ENCODE data around the gene SLC25A20. TPM values are rescaled to one million over a fixed set of nuclear protein-coding genes. Genes with fewer than 3 reads are reported as not detected.
A peak's percentile ranks its signal among the peaks of the same experiment; 100 is the strongest.
"Not testable (repeated sequence)": the region's sequence is repeated elsewhere in the genome, so short reads cannot be mapped to it uniquely, and the experiment has no call there.

SLC25A20 gene
- total RNA-seq, 2 experiments from 2014 or later: 26.7 to 35.6 TPM

DNA sequence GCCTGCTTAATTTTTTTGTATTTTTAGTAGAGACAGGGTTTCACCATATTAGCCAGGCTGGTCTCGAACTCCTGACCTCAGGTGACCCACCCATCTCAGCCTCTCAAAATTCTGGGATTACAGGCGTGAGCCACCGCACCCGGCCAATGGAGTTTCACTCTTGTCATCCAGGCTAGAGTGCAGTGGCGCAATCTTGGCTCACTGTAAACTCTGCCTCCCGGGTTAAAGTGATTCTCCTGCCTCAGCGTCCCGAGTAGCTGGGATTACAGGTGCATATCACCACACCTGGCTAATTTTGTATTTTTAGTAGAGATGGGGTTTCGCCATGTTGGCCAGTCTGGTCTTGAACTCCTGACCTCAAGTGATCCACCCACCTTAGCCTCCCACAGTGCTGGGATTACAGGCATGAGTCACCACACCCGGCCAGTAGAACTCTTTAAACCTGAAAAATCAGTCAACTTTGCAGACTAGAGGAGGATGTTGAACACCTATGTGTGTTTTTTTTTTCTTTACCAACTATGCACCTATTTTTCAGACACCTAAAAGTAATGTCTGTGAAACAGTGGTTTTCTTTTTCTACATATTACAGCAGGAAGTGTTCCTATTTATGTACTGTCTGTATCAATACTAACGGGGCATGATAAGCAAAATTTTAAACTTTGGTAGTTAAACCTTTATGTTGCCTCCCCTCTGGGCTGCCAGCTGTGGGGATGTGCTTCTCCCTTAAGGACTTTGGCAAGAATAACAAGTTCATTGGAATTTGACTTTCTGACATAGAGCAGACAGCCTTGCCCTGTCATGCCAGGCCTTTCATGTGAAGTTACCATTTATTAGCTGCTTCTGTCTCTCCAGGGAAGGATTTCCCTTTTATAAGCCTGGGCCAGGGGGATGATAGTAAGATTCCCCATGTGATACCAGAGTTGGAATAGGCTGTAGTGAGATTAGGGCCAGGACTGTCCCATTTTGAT is 28.0 kb upstream of the SLC25A20 start:
- Mint-ChIP-seq H3K36me3 (peaks cover 57% of the 10 kb centered on the region), H3K27me3 (no peaks in the 10 kb centered on the region), H3K4me1 (peaks cover 62% of the 10 kb centered on the region), H3K27ac (peak overlapping the region; percentile 79), H3K9me3 (ENCODE audit: low read depth) (no peaks in the 10 kb centered on the region), H3K4me3 (peak overlapping the region; percentile 21)
- DNase-seq: no peak
- CTCF ChIA-PET: interaction anchor here (0.7 to 1.0 kb wide), 2 partner anchors 8 to 103 kb away, joined by 3 read pairs; partner anchors contain the start of gene ARIH2
- peak; percentile 46 for ATAC-seq

DNA sequence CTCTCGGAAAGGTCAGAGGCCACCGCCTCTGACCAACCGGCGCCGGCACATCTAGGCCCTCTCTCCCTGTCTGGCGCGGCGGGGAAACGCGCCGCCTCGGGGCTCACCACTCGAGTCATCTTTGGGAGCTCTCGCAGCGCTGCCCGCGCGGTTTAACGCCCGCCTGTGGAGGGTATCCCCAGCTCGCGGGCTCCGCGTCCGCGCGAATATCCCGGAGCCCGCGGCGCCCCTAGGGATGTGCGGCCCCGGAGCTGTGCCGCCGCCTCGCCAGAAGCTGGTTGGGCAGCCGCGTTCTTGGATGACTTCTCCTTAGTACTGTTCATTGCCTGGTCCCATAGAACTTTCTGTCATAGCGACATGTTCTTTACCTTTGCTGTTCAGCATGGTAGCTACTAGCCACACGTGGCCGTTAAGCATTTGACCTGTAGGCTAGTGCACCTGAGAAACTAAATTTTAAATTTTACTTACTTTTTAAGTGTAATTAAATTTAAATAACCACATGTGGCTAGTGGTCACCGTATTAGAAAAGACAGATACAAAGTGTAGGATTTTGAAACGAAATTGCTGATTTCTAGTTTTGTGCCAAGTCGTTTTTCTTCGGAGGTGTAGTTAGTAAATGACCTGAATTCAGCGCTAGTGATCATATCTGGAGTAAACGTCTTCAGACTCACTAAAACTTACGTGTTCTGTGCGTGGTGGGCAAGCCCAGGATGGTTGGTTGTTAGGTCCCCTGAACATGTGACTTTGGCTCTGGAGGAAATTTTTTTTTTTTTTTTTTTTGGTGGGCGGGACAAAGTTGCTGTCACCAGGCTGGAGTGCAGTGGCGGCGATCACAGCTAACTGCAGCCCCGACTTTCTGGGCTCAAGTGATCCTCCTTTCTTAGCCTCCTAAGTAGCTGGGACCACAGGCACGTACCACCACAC is 20.8 kb upstream of the SLC25A20 start:
- peak; percentile 81 for DNase-seq
- H3K27me3 Mint-ChIP-seq: no peaks in the 10 kb centered on the region
- H3K36me3 Mint-ChIP-seq: peaks cover 18% of the 10 kb centered on the region
- peak overlapping the region; percentile 100 for H3K27ac Mint-ChIP-seq
- peaks cover 30% of the 10 kb centered on the region for H3K4me1 Mint-ChIP-seq
- ATAC-seq: peak; percentile 37
- no peaks in the 10 kb centered on the region for H3K9me3 Mint-ChIP-seq (ENCODE audit: low read depth)
- peak overlapping the region; percentile 85 for H3K4me3 Mint-ChIP-seq
- CTCF ChIA-PET: interaction anchor here (0.6 to 2.7 kb wide), 21 partner anchors 9 to 386 kb away, joined by 3 to 31 read pairs (median 3); partner anchors contain the start of genes IP6K2, NDUFAF3 and SLC25A20

DNA sequence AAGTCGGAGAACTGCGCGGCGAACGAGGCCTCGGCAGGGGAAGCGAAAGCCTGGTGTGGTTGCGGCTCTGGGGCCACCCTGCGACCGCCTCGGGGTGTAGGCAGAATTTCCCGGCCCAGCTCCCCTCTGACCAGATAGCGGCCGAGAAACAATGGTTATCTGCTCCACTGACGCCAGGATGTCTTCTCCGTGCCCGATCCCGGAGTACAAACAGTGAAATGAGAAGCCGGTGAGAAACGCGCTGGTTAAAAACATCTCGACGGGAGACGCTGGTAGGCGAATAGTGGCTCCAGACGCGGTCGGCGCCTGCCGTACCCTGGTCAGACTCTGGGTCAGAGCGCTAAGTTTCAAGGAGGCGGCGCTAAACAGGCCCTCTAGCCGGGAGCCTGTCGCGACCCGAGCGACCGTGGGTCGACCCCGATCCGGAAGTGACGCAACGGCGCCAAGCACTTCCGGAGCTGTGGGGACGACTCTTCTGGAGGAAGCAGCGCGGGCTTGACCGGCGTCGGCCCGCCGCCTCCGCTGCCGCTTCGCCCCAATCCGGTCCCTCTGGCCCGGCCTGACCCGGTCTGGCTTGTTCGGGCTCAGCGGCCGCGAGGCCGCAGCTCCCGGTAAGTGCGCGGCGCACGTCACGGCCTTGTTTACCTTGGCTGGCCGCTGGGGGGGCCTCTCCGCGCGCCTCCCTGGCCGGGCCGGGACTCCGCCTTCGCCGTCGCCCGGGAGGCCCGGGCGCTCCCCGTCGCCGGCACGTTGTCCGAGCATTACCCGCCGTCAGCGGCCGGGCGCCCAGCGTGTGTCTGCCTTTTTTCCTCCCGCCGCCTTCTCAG is 19.9 kb upstream of the SLC25A20 start, which contains the start of gene ARIH2:
Gene ARIH2 (plus strand): TSS at position 455 of the 827 bp plus-strand sequence. CDS start 8,717 bp downstream, outside the sequence.
- Mint-ChIP-seq H3K27ac (peak within 1 kb of the TSS; percentile 100), H3K36me3 (peaks cover 15% of the 10 kb centered on the region), H3K27me3 (no peaks in the 10 kb centered on the region), H3K4me1 (peaks cover 27% of the 10 kb centered on the region), H3K9me3 (ENCODE audit: low read depth) (no peaks in the 10 kb centered on the region), H3K4me3 (peak within 1 kb of the TSS; percentile 85)
- DNase-seq (peak; percentile 96), ATAC-seq (peak; percentile 84)
- CTCF ChIA-PET: interaction anchor here (0.6 to 2.7 kb wide), 15 partner anchors 8 to 255 kb away, joined by 3 to 31 read pairs (median 4); partner anchors contain the start of genes CELSR3, IP6K2, SLC25A20 and WDR6

DNA sequence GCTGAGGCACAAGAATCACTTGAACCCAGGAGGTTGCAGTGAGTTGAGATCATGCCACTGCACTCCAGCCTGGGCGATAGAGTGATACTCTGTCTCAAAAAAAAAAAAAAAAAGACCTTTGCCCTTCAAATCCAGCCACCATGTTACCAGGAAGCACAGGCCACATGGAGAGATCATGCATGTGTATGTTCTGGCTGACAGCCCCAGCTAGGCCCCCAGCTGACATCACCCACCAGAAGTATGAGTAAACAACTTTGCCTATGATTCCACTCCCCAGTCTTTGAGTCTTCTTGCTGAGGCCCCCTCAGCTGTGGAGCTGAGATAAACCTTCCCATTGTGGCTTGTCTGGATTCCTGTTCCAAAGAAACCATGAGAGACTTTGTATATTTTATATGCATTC is 16.6 kb upstream of the SLC25A20 start:
- Mint-ChIP-seq H3K36me3 (peaks cover 7% of the 10 kb centered on the region), H3K4me3 (no peak overlapping the region), H3K9me3 (ENCODE audit: low read depth) (no peaks in the 10 kb centered on the region), H3K27me3 (no peaks in the 10 kb centered on the region), H3K27ac (peak overlapping the region; percentile 69), H3K4me1 (peaks cover 20% of the 10 kb centered on the region)
- CTCF ChIA-PET: interaction anchor here (1.0 to 1.5 kb wide), 2 partner anchors 107 to 229 kb away, joined by 4 to 5 read pairs; partner anchors contain the start of gene NDUFAF3
- ATAC-seq (no peak), DNase-seq (no peak)

DNA sequence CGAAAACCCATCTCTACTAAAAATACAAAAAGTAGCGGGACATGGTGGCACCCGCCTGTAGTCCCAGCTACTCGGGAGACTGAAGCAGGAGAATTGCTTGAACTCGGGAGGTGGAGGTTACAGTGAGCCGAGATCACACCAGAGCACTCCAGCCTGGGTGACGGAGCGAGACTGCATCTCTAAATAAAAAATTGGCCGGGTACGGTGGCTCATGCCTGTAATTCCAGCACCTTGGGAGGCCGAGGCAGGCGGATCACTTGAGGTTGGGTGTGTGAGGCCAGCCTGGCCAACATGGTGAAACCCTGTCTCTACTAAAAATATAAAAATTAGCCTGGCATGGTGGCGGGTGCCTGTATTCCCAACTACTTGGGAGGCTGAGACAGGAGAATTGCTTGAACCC is 8.3 kb upstream of the SLC25A20 start:
- not testable (repeated sequence) for H3K36me3 Mint-ChIP-seq; H3K27ac Mint-ChIP-seq; ATAC-seq; H3K4me3 Mint-ChIP-seq; H3K4me1 Mint-ChIP-seq; H3K27me3 Mint-ChIP-seq; DNase-seq; H3K9me3 Mint-ChIP-seq (ENCODE audit: low read depth)
- CTCF ChIA-PET: interaction anchor here (0.8 to 1.3 kb wide), 2 partner anchors 13 to 81 kb away, joined by 3 to 4 read pairs; no protein-coding TSS in a partner anchor

DNA sequence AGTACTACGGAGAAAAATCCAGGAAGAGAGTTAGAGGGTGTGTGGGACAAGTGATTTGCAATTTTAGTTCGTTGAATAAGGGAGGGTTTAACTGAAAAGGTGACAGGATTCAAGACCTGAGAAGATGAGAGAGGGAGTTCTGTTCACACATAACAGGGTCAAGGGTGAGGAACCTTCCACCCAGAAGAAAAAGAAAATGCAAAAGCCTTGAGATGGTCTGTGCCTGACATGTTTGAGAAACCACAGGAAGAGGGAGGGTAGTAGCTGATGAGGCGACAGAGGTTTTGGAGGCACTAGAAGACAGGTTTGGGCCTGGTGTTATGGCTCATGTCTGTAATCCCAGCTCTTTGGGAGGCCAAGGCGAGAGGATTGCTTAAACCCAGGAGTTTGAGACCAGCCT is 591 bp upstream of the SLC25A20 start:
- ATAC-seq (peak; percentile 34), DNase-seq (peak; percentile 63)
- no peaks in the 10 kb centered on the region for H3K27me3 Mint-ChIP-seq
- H3K9me3 Mint-ChIP-seq (ENCODE audit: low read depth): no peaks in the 10 kb centered on the region
- peaks cover 45% of the 10 kb centered on the region for H3K4me1 Mint-ChIP-seq
- CTCF ChIA-PET: interaction anchor here (0.9 to 3.3 kb wide), 10 partner anchors 9 to 288 kb away, joined by 3 to 31 read pairs (median 4); partner anchors contain the start of genes ARIH2, DALRD3 and NCKIPSD
- peak overlapping the region; percentile 92 for H3K27ac Mint-ChIP-seq
- H3K4me3 Mint-ChIP-seq: peak overlapping the region; percentile 86
- peaks cover 5% of the 10 kb centered on the region for H3K36me3 Mint-ChIP-seq

DNA sequence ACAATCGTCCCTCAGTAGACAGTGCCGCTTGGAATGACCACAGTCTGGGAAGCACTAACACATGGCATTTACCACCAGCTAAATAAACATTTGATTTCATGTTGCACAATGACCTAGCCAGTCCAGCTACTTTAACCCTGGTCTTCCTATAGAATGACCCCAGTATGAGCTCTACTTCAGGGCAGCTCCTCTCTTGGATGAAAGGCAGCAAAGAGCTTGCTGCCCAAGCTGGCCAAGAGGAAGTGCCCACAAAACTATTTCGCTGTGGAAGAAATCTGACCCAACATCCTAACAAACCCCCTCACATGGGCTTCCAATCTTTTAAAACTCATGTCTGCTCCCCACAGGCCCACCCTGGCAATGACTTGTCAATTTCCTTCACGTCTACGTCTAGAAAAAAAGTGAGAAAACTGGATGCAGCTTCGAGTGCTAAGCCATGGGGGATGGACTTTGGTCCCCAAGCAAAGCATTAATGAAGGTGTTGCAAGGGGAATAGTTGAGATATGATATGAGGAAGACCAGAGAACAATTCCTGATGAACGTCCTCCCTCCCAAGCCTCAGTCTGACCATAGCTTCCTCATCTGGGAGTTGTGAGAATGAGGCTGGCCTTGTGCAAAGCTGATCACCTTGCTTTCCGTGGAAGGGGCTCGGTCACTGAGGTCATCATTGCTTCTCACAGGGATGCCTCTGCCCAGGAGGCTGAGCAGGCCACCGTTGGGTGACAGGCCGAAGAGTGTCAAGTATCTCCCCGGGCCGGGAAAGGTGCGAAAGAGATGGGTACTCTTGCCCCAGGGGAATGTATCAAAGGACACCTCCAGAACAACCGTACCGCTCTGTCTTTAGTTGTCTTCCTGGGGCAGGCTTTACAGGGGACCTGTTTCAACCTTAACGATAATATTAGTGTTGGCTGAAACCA is 964 bp downstream of the SLC25A20 start:
- ATAC-seq: peak; percentile 13
- peaks cover 5% of the 10 kb centered on the region for H3K36me3 Mint-ChIP-seq
- peak; percentile 53 for DNase-seq
- peak overlapping the region; percentile 92 for H3K27ac Mint-ChIP-seq
- peak overlapping the region; percentile 86 for H3K4me3 Mint-ChIP-seq
- H3K9me3 Mint-ChIP-seq (ENCODE audit: low read depth): no peaks in the 10 kb centered on the region
- CTCF ChIA-PET: interaction anchor here (0.5 to 3.3 kb wide), 20 partner anchors 11 to 234 kb away, joined by 3 to 31 read pairs (median 4); partner anchors contain the start of genes ARIH2, DALRD3, IP6K2 and NCKIPSD
- peaks cover 39% of the 10 kb centered on the region for H3K4me1 Mint-ChIP-seq
- no peaks in the 10 kb centered on the region for H3K27me3 Mint-ChIP-seq

DNA sequence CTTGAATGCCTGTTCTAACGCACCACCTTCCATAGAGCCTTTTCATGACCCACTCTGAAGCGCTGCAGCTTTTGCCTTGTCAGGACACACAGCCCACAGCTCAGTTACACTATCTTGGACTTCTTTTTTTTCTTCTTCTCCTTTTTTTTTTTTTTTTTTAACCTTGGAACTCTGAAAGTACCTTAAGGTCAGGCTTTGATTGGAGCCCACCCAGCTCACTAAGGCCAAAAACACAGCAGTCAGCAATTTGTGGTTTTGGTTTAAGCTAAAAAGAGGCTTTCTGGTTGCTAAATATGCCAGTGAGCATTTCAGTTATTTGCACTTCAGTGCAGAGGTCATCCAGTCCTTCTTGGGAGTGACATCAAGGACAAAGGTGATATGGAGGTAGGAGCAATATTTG is 1.7 kb downstream of the SLC25A20 start:
- Mint-ChIP-seq H3K36me3 (peaks cover 5% of the 10 kb centered on the region), H3K9me3 (ENCODE audit: low read depth) (no peaks in the 10 kb centered on the region), H3K27ac (no peak overlapping the region), H3K4me3 (peak overlapping the region; percentile 86), H3K4me1 (peaks cover 39% of the 10 kb centered on the region), H3K27me3 (no peaks in the 10 kb centered on the region)
- DNase-seq (no peak), ATAC-seq (no peak)
- CTCF ChIA-PET: interaction anchor here (1.0 to 3.3 kb wide), 5 partner anchors 12 to 157 kb away, joined by 4 to 31 read pairs (median 7); partner anchors contain the start of genes ARIH2 and WDR6

DNA sequence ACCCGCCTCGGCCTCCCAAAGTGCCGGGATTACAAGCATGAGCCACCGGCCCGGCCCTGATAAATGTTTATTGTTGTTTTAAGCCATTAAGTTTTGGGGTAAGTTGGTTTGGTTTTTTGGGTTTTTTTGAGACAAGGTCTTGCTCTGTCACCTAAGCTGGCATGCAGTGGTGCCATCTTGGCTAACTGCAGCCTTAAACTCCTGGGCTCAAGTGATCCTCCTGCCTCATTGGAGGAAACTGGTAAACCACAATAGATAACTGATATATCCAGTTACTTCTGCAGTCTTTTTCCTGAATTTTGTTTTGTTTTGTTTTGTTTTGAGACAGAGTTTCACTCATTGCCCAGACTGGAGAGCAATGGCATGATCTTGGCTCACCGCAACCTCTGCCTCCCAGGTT is 4.2 kb downstream of the SLC25A20 start:
- Mint-ChIP-seq H3K4me1 (peaks cover 32% of the 10 kb centered on the region), H3K36me3 (peaks cover 10% of the 10 kb centered on the region), H3K27ac (no peak overlapping the region), H3K4me3 (no peak overlapping the region), H3K27me3 (no peaks in the 10 kb centered on the region), H3K9me3 (ENCODE audit: low read depth) (no peaks in the 10 kb centered on the region)
- CTCF ChIA-PET: no interaction called here
- ATAC-seq: no peak
- DNase-seq: no peak

DNA sequence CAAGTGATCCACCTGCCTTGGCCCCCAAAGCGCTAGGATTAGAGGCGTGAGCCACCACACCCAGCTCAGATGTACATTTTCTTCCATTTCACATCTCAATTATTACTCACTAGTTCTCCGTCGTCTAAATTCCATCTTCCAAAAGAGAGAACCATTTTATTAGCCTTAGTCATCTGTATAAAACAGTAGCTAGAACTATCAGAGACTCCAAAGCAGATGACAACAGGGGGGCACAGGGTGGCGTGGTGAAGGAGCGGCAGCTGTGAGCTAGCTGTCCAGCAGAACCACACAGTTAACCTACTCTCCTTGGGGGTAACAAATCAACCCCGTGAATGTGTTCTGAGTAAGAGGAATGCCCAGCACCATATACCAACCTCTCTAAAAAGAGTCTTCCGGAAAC is 7.1 kb downstream of the SLC25A20 start:
- H3K27ac Mint-ChIP-seq: no peak overlapping the region
- peaks cover 11% of the 10 kb centered on the region for H3K36me3 Mint-ChIP-seq
- no peak overlapping the region for H3K4me3 Mint-ChIP-seq
- ATAC-seq (no peak), DNase-seq (no peak)
- H3K27me3 Mint-ChIP-seq: no peaks in the 10 kb centered on the region
- H3K4me1 Mint-ChIP-seq: peaks cover 11% of the 10 kb centered on the region
- CTCF ChIA-PET: interaction anchor here (0.6 kb wide), 1 partner anchor 47 kb away, joined by 3 read pairs; no protein-coding TSS in a partner anchor
- H3K9me3 Mint-ChIP-seq (ENCODE audit: low read depth): no peaks in the 10 kb centered on the region

DNA sequence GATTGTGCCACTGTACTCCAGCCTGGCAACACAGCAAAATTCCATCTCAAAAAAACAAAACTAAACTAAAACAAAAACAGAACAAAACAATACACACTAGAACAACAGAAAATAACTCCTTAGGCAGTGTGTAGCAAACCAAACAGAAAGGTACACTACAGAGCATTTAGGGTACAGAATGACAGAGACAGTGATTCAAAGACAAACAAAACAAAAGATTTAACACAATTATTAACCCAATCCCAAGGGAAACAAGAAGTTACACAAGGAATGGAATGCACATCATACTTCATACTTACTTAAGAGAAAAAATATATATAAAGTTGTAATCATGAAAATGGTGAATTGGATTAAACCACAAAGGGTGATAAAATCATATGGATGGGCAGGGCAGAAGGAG is 12.9 kb downstream of the SLC25A20 start:
- CTCF ChIA-PET: no interaction called here

More for the DNA sequence above, 12.9 kb downstream of the SLC25A20 start:
- Mint-ChIP-seq H3K4me3 (no peak overlapping the region), H3K9me3 (ENCODE audit: low read depth) (no peaks in the 10 kb centered on the region), H3K27me3 (no peaks in the 10 kb centered on the region), H3K36me3 (peaks cover 23% of the 10 kb centered on the region), H3K4me1 (no peaks in the 10 kb centered on the region), H3K27ac (no peak overlapping the region)
- no peak for DNase-seq
- ATAC-seq: no peak
